OCI-LY1 (cell line): ENCODE measurements around the gene PACS2.

Experiments used
- H2AFZ ChIP-seq: fragments of 200-600 bp; sonication (generic), shearing (Covaris generic); 2 replicates; pipeline ENCODE4 v1.6.0; 2014; ENCODE audit warnings: antibody characterized with exemption, mild to moderate bottlenecking, low read length
- H3F3A ChIP-seq: fragments of 200-600 bp; sonication (generic), shearing (Covaris generic); 2 replicates; pipeline ENCODE4 v1.6.0; 2014; ENCODE audit warnings: mild to moderate bottlenecking, antibody characterized with exemption, low read length, moderate library complexity; ENCODE audit not compliant: insufficient read depth
- H3K27ac ChIP-seq: fragments of 200-600 bp; sonication (generic); 2 replicates; pipeline ENCODE4 v1.5.1; 2014; ENCODE audit warnings: low read length, mixed run types, mild to moderate bottlenecking, low read depth; ENCODE audit not compliant: poor library complexity, severe bottlenecking
- H3K27me3 ChIP-seq: fragments of 200-600 bp; sonication (generic); 2 replicates; pipeline ENCODE4 v1.6.0; 2014; ENCODE audit warnings: antibody characterized with exemption, mild to moderate bottlenecking, low read length, moderate library complexity; ENCODE audit not compliant: insufficient read depth
- H3K36me3 ChIP-seq: fragments of 200-600 bp; sonication (generic); 2 replicates; pipeline ENCODE4 v1.6.1; 2014; ENCODE audit warnings: mild to moderate bottlenecking, antibody characterized with exemption, low read length, moderate library complexity, mixed read lengths; ENCODE audit not compliant: insufficient read depth
- H3K4me1 ChIP-seq: fragments of 200-600 bp; sonication (generic); 2 replicates; pipeline ENCODE4 v1.5.1; 2014; ENCODE audit warnings: mild to moderate bottlenecking, low read length, moderate library complexity; ENCODE audit not compliant: insufficient read depth, severe bottlenecking
- H3K4me2 ChIP-seq: fragments of 200-600 bp; sonication (generic), shearing (Covaris generic); 2 replicates; pipeline ENCODE4 v1.6.1; 2014; ENCODE audit warnings: low read length
- H3K4me3 ChIP-seq: fragments of 200-600 bp; sonication (generic); 2 replicates; pipeline ENCODE4 v1.5.1; 2014; ENCODE audit warnings: low read length, low read depth, mild to moderate bottlenecking, mixed read lengths; ENCODE audit not compliant: poor library complexity, severe bottlenecking
- H3K79me2 ChIP-seq: fragments of 200-600 bp; shearing (Covaris generic); 2 replicates; pipeline ENCODE4 v1.6.1; 2016; ENCODE audit warnings: mixed run types, low read length, mixed read lengths; ENCODE audit not compliant: insufficient read depth
- H3K9ac ChIP-seq: fragments of 200-600 bp; sonication (generic), shearing (Covaris generic); 2 replicates; pipeline ENCODE4 v1.6.1; 2014; ENCODE audit warnings: mild to moderate bottlenecking, low read length, mixed read lengths
- H3K9me2 ChIP-seq: fragments of 200-600 bp; sonication (generic), shearing (Covaris generic); 2 replicates; pipeline ENCODE4 v1.6.1; 2014; ENCODE audit warnings: low read depth, mild to moderate bottlenecking, low read length, mixed read lengths
- H3K9me3 ChIP-seq: fragments of 200-600 bp; shearing (Covaris generic); 2 replicates; pipeline ENCODE4 v1.6.1; 2014; ENCODE audit warnings: low read length, mixed read lengths
- H4K20me1 ChIP-seq: fragments of 200-600 bp; sonication (generic), shearing (Covaris generic); 2 replicates; pipeline ENCODE4 v1.6.0; 2016; ENCODE audit warnings: mild to moderate bottlenecking, low read length; ENCODE audit not compliant: insufficient read depth
- CTCF ChIP-seq: fragments of 200-600 bp; sonication (generic), shearing (Covaris generic); IDR thresholded peaks from 2 replicates; pipeline ENCODE4 v1.5.1; 2017; ENCODE audit warnings: mild to moderate bottlenecking, antibody characterized with exemption, low read length, moderate library complexity, mixed read lengths
- EZH2 ChIP-seq: fragments of 200-600 bp; sonication (generic), shearing (Covaris generic); IDR thresholded peaks from 2 replicates; pipeline ENCODE4 v1.8.0; 2017; ENCODE audit warnings: borderline replicate concordance, mixed run types, mild to moderate bottlenecking, antibody characterized with exemption, low read length, moderate library complexity, mixed read lengths

The PACS2 gene

GRCh38 chr14:105397350-105397931 is 82.9 kb downstream of the PACS2 start:
- Histone ChIP-seq H2AFZ (no peak overlapping the region), H3K27ac (no peak overlapping the region), H3K4me1 (peaks cover 19% of the 10 kb centered on the region), H3K27me3 (no peaks in the 10 kb centered on the region), H4K20me1 (no peaks in the 10 kb centered on the region), H3K9ac (peak overlapping the region; percentile 72), H3K9me3 (peaks cover 4% of the 10 kb centered on the region; the same call in 1 of the 2 replicates), H3K4me2 (peak overlapping the region; percentile 88), H3F3A (no peaks in the 10 kb centered on the region), H3K79me2 (no peaks in the 10 kb centered on the region), H3K4me3 (peak overlapping the region; percentile 77), H3K9me2 (no peaks in the 10 kb centered on the region), H3K36me3 (peaks cover 22% of the 10 kb centered on the region)
- TF ChIP-seq EZH2 (no peak), CTCF (no peak)

- H3K9me3 ChIP-seq = peaks cover 4% of the 10 kb centered on the region; the same call in 1 of the 2 replicates
- H3K9me2 ChIP-seq = no peaks in the 10 kb centered on the region
- H3K9ac ChIP-seq = peak within 1 kb of the TSS; percentile 72
- H3F3A ChIP-seq = no peaks in the 10 kb centered on the region
- no peak within 1 kb of the TSS for H3K27ac ChIP-seq
- H3K4me1 ChIP-seq = peaks cover 19% of the 10 kb centered on the region
- H3K79me2 ChIP-seq = no peaks in the 10 kb centered on the region
- H4K20me1 ChIP-seq = no peaks in the 10 kb centered on the region
- peak; percentile 38; the same call in 1 of the 2 replicates for TF ChIP-seq CTCF
- no peak for TF ChIP-seq EZH2
- peak within 1 kb of the TSS; percentile 77 for H3K4me3 ChIP-seq
- no peaks in the 10 kb centered on the region for H3K27me3 ChIP-seq
- no peak within 1 kb of the TSS; the same call in 1 of the 2 replicates for H2AFZ ChIP-seq
- H3K4me2 ChIP-seq = peak within 1 kb of the TSS; percentile 88
- peaks cover 22% of the 10 kb centered on the region for H3K36me3 ChIP-seq
Measured at GRCh38 chr14:105398044-105398725, 83.6 kb downstream of the PACS2 start, which contains the start of gene TEX22. TSS of gene TEX22 (plus strand) at chr14:105398538. CDS start at chr14:105399341, 803 bp downstream.

- Histone ChIP-seq H3F3A (no peaks in the 10 kb centered on the region), H3K4me2 (peak overlapping the region; percentile 88), H3K79me2 (no peaks in the 10 kb centered on the region), H3K9ac (peak overlapping the region; percentile 72), H3K4me1 (peaks cover 19% of the 10 kb centered on the region), H3K4me3 (peak overlapping the region; percentile 77), H3K9me3 (peaks cover 4% of the 10 kb centered on the region; the same call in 1 of the 2 replicates), H3K9me2 (no peaks in the 10 kb centered on the region), H3K27me3 (no peaks in the 10 kb centered on the region), H2AFZ (no peak overlapping the region), H3K36me3 (peaks cover 22% of the 10 kb centered on the region), H3K27ac (no peak overlapping the region), H4K20me1 (no peaks in the 10 kb centered on the region)
- TF ChIP-seq CTCF = no peak
- no peak for TF ChIP-seq EZH2
Measured at GRCh38 chr14:105398726-105399465, 84.3 kb downstream of the PACS2 start.
